ENCODE data around the gene CTR9.
A peak's percentile ranks its signal among the peaks of the same experiment; 100 is the strongest.

Gene CTR9

GRCh38 chr11:10824888-10825287, 73.8 kb downstream of the CTR9 start:
- DNase-seq: peak; percentile 40 to 70

GRCh38 chr11:10828402-10828801, 77.4 kb downstream of the CTR9 start:
- no peak for DNase-seq

GRCh38 chr11:10829139-10829538, 78.1 kb downstream of the CTR9 start:
- DNase-seq: no peak

Measured in Kasumi-1 (cell line).